HTR-8/SVneo (cell line): ENCODE measurements around the gene FAIM2.
"Not testable (repeated sequence)": the region's sequence is repeated elsewhere in the genome, so short reads cannot be mapped to it uniquely, and the experiment has no call there.

Experiments used
- DNase-seq: peaks from one replicate; pipeline ENCODE4 v3.0.0; 2011; ENCODE audit warnings: low spot score, mixed read lengths; ENCODE audit not compliant: insufficient read length
- FAIRE-seq: peaks from 2 replicates; lab custom pipeline; 2011; peaks lifted over from hg19 to GRCh38; lab: Jason Lieb, UNC

FAIM2 gene

DNA sequence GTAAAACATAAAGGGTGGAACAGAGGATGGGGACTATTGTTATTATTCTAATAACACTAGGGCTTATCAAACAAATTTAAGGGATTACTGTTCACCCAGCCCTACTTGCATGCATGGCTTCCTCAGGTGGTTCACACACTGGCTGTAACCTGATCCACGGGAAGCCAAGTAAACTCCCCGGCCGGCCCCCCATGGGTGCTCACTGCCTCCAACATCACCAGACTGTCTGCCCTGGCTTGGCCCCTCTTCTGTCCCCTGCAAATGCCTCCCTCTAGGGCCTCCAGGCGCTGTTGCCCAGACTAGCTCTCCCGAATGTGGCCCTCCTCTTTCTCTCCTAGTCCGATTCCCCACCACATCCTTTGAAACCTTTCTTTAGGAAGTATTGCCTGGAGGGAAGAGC lies 18.6 kb downstream of the FAIM2 start:
- DNase-seq (no peak), FAIRE-seq (no peak)

- no peak for FAIRE-seq
- no peak for DNase-seq
Observed at GRCh38 chr12:49882851-49883464, 20.7 kb downstream of the FAIM2 start.

- no peak for DNase-seq
- no peak for FAIRE-seq
Observed at GRCh38 chr12:49882248-49882850, 21.4 kb downstream of the FAIM2 start.

GRCh38 chr12:49881415-49882247 lies 22.1 kb downstream of the FAIM2 start:
- FAIRE-seq: no peak
- no peak for DNase-seq

GRCh38 chr12:49880756-49881414 lies 22.8 kb downstream of the FAIM2 start:
- DNase-seq (no peak), FAIRE-seq (no peak)

GRCh38 chr12:49879065-49879464 lies 24.6 kb downstream of the FAIM2 start:
- FAIRE-seq, DNase-seq: not testable (repeated sequence)

DNA sequence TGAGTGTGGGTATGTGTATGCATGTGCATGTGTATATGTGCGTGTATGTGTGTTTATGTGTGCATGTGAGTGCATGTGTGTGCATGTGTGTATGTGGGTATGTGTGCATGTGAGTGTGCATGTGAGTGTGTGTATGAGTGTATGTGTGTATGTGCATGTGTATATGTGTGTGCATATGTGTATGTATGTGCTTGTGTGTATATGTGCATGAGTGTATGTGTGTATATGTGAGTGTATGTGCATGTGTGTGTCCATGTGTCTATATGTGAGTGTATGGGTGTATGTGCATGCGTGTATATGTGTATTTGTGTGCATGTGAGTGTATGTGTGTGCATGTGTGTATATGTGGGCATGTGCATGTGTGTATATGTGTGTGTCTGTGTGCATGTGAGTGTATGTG lies 25.7 kb downstream of the FAIM2 start:
- no peak for FAIRE-seq
- DNase-seq: no peak

GRCh38 chr12:49877066-49877465 lies 26.6 kb downstream of the FAIM2 start:
- DNase-seq (no peak), FAIRE-seq (no peak)

DNA sequence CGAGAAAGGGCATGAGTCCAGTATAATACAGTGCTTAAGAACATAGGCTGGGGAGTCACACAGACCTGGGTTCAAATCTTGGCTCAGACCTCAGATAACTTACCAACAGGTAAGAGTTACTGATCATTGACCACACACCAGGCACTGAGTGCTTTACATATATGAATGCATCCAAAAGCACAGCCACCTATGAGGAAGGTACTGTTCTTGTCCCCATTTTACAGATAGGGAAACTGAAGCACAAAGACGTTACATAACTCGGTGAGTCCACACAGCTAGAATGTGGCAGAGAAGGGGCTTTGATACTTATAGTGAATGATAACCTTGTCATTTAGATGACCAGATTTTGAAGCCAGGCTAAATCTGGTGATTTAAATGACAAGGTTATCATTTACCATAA lies 27.6 kb downstream of the FAIM2 start:
- FAIRE-seq: no peak

DNA sequence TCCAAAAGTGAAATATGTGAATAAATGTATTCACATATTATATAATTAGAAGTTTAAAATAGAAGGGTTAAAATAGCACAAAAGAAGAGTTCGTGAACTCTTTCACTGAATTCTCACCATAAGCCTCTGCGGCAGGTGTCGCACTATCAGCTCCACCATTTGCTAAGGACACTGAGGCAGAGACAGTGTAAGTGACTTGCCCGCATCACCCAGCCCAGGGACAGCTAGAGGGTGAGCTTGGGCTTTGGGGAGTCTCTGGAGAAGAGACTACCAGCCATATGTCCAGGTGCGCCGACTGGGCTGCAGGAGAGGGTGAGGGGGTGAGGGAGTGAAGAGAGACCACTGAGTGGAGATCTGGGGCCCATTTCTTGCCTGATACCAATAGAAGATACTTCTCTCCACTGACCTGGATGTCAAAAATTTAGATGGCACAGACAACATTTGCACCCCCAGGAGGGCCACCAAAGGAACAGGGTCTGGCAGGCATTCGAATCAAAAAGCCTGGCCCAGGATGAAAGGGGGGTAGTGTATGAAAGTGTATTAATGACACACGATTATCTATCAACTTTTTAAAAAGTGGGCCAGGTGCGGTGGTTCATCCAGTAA lies 28.5 kb downstream of the FAIM2 start:
- no peak for DNase-seq
- no peak for FAIRE-seq

More for the DNA sequence above, 27.6 kb downstream of the FAIM2 start:
- no peak for DNase-seq

- DNase-seq: no peak
- FAIRE-seq: no peak
Observed at GRCh38 chr12:49874142-49874897, 29.4 kb downstream of the FAIM2 start.

DNA sequence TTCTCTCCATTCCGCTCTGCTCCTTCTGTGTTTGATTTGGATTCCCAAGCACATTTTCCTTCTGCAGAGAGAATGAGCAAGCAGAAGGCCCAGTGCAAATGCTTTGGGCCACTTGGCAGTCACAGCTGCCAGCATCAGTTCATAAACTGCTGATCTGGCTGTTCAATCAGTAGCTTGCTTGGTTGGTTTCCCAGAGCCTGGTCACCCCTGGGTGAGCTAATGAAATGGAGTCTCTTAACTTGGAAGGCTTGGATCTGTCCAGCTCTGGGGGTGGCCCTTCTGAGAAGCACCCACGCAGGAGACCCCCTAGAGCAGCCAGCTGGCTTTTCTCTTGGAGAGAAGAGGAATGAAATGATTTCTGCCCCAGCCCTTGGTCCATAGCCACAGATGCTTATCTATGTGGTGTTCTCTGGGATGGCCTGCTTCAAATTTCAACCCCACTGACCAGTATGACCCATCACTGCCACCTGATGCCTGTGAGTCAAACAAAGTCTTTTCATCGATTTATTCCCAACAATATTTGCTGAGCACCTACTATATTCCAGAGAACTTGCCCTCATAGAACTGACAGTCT lies 30.3 kb downstream of the FAIM2 start:
- FAIRE-seq (no peak), DNase-seq (no peak)

GRCh38 chr12:49872781-49873181 lies 30.9 kb downstream of the FAIM2 start:
- FAIRE-seq (no peak), DNase-seq (no peak)

DNA sequence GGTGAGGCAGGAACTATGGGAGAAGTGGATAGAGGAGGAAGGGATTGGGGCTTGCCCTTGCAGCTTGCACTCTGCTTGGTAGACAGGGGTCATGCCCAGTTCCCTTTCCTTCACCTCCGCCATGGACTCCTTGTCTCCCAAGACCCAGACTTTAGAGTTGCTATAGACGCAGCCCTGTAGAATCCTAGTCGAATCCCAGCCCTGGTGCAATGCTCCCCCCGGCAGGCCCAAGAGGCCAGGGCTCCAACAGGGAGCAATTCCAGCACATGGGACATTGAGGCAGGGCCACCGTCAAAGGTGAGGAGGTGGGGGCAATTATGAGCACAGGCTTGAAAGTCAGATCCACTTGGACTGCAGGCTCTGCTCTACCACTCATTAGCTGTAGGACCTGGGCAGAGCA lies 31.3 kb downstream of the FAIM2 start:
- DNase-seq (no peak), FAIRE-seq (no peak)

DNA sequence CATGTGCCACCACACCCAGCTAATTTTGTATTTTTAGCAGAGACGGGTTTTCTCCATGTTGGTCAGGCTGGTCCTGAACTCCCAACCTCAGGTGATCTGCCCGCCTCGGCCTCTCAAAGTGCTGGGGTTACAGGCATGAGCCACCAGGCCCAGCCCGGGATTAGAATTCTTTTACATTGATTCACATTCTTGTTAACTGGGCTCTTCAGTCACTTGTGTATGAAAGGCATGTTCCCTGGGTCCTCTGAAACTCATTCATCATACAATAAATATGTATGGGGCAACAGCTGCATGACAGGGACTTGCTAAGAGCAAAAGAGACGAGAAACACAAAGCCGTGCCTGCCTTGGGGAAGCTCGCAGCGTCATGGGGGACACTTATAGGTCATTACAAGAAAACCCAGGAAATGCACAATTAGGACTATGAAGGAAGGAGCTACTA lies 31.9 kb downstream of the FAIM2 start:
- FAIRE-seq: not testable (repeated sequence)

GRCh38 chr12:49871263-49871561 lies 32.5 kb downstream of the FAIM2 start:
- DNase-seq (no peak), FAIRE-seq (no peak)

More for the DNA sequence above, 31.9 kb downstream of the FAIM2 start:
- DNase-seq: not testable (repeated sequence)

DNA sequence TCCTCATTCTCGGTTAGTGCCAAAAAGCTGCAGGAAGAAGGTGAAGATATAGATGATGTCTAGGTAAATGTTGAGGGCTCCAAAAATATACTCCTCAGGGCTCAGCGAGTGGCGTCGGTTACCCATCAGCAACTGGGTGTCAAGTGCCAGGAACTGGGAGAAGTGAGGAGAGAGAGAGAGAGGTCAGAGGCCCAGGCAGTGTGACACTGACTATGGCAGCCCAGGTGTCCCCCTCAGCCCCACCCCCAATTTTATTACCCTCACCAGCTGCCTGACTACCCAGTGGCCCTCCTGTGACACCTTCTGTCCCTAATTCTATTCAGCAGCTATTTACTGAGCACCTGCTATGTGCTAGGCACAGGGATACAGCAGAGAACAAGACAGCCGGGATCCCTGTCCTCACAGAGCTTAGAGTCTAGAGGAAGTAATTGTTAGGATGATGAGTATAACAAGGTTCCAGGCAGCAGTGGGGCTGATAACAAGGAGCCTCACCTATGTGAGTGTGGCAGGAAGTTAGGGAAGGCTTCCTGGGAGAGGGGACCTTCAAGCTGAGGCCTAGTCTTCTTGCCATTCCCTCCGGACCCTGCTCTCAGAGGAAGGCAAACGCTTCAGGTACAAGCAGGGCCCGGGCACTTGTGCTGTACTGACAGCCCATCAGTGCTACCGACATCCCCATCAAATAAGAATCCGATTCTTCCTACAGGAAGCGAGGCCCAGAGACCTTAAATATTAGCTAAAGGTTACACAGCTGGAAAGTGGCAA lies 33.0 kb downstream of the FAIM2 start:
- DNase-seq: no peak
- no peak for FAIRE-seq

DNA sequence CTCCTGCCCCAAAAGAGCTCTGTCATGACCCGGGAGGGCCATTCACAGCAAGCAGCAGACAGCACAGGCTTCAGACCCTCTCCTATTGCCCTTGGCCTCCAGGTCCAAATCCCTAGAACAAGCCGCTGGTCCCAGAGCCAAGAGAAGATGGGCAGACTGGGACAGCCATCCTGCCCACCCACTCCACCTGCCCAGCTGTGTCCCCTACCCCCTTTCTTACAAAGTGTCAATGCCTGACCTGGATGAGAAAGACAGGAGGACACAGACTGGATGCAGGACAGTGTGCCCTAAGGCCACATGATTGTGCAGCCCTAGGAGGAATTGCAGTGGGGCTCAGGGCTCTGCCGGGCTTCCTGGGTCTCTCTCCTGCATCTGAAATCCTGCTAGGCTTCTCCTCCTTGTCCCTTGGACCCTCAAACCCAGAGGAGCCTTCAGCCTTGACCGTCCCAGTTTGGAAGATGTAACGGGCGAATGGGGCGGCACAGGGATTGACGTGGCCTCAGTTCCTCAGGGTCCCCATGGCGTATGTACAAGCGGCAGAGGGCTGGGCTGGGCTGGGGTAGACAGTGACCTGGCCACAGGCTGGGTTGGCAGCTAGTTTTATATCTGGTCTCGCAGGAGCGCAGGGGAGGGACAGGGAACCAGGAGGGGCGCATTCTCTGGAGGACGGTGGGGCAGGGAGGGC lies 33.7 kb downstream of the FAIM2 start:
- FAIRE-seq (no peak), DNase-seq (no peak)
